GM15510 (cell line): ENCODE data around the gene AADACL2.

Source experiments
- POLR2A ChIP-seq: IDR thresholded peaks from 3 replicates; pipeline ENCODE4 v1.6.1; 2011; ENCODE audit warnings: borderline replicate concordance; ENCODE audit not compliant: insufficient read length; ENCODE audit errors: extremely low read depth

The AADACL2 gene, protein sequence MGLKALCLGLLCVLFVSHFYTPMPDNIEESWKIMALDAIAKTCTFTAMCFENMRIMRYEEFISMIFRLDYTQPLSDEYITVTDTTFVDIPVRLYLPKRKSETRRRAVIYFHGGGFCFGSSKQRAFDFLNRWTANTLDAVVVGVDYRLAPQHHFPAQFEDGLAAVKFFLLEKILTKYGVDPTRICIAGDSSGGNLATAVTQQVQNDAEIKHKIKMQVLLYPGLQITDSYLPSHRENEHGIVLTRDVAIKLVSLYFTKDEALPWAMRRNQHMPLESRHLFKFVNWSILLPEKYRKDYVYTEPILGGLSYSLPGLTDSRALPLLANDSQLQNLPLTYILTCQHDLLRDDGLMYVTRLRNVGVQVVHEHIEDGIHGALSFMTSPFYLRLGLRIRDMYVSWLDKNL

DNA sequence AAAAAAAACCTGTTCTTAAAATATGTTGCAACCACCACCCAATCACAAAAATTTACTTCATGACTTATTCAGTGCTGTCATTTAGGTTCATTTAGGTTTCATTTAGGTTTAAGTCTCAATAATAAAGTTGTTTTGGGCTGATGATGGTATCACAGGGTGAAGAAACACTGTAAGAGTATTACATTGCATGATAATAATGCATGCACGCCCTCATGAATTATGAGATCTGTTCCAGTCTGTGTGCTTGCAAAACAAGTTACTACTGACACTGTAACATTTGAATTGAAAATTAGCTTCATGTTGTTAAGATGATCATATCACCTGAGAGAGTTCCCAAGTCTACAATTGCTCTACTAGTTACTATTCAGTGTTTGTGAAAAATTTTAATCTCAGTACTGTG, at the start of gene AADACL2:
Gene AADACL2 (plus strand): TSS at position 315 of the 400 bp plus-strand sequence. CDS start 109 bp downstream, outside the sequence.
- no peak for TF ChIP-seq POLR2A

DNA sequence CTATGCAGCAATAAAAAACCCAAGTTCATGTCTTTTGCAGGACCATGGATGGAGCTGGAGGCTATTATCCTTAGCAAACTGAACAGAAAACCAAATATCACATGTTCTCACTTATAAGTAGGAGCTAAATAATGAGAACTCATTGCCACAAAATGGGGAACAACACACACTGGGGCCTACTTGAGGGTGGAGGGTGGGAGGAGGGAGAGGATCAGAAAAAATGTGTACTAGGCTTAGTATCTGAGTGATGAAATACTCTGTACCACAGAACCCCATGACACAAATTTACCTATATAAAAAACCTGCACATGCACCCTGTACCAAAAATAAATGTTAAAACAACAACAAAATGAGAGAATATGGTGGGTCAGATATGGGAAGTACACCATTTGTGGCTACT, 49.6 kb upstream of the AADACL2 start:
- TF ChIP-seq POLR2A: no peak

DNA sequence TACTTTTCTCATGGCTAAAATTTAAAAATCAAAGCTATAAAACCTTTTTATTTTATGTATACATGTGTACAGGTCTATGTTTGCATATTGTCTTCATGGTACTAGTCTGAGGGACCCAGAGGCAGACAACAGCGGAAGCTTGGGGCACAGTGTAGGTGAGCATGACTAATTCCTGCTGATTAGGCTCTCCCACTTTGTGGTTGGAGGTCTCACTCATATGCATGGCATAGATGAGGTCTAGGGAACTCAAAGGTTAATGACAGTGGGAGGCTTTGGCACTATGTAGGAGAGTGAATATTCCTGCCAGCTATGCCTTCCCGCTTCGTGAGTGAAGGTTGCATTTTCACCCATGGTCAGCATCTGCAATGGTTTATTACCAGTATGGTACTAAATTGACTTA, 47.5 kb upstream of the AADACL2 start:
- TF ChIP-seq POLR2A: no peak

DNA sequence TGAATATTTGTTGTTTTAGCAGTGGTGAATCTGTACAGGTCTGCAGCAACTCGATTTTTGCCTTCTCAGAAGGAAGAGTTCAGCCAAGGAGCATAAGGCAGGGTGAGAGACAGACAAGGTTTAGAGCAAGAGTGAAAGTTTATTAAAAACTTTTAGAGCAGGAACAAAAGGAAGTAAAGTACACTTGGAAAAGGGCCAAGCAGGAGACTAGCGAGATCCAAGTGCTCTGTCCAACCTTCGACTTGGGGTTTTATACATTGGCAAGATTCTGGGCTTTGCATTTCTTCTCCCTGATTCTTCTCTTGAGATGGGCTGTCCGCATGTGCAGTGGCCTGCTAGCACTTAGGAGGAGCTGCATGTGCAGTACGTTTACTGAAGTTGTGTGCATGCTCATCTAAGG, 46.7 kb upstream of the AADACL2 start:
- TF ChIP-seq POLR2A: no peak

DNA sequence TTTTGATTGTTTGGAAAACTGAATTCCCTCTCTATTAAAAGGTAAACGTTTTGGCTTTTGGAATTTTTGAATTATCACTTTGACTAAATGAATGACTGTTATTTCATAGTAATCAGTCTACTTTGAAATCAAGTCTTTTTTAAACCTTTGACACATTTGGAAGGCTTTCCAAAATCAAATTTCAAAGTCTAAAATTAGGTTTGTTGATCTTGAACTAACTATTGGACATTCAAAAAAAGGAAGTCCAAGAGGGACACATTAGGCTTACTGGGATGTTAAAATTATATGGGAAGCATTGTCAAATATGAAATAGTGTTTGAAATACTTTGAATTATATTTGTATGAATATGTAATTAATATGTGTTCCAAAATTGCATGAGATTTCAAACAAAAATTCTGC, 45.2 kb upstream of the AADACL2 start:
- no peak for TF ChIP-seq POLR2A

DNA sequence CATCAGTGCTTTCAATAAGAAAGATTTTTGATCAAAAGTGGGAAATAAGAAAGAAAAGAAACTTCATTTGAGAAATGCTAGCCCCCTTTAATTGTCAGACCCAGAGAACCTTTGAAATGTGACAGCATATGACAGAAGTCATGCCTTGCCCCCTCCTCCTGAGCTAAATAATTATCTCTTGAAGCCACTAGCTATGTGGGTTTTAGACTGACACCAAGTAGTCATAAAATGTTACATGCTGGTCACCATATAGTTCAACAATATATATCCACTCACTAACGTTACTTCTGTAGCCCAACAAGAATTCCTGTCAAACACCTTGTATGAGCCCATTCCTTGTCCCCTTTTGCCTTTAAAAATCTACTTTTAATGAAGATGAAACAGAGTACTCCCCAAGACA, 43.1 kb upstream of the AADACL2 start:
- no peak for TF ChIP-seq POLR2A

DNA sequence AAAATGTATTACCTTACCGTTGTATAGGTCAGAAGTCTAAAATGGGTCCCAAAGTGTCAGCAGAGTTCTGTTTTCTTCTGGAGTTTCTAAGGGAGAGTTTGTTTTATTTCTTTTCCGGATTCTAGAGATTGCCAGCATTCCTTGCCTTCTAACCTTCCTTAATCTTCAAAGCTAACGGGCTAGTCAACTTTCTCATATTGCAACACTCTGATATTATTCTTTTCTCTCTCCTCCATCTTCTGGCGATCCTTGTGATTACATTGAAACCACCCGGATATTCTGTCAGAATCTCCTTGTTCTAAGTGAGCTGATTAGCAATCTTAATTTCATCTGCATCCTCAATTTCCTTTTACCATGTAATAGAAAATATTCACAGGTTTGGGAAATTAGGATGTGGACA, 36.2 kb upstream of the AADACL2 start:
- TF ChIP-seq POLR2A: no peak

DNA sequence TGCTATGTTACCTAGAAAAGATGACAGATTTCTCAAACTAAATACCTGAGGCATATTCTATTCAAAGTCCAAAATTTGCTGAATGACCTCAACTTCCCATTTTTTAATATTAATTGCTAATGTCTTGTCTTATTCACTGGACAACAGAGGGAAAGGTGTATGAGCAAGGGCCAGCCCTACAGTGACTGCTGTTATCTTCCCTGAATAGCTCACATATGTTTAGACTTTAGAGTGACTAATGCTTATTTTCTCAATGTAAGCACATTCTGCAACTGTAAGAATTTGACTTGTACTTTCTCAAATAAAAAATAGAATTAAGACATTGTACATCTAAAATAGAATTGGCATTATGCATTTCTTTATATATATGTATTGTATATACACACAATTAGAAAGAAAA, 26.5 kb upstream of the AADACL2 start:
- no peak for TF ChIP-seq POLR2A

DNA sequence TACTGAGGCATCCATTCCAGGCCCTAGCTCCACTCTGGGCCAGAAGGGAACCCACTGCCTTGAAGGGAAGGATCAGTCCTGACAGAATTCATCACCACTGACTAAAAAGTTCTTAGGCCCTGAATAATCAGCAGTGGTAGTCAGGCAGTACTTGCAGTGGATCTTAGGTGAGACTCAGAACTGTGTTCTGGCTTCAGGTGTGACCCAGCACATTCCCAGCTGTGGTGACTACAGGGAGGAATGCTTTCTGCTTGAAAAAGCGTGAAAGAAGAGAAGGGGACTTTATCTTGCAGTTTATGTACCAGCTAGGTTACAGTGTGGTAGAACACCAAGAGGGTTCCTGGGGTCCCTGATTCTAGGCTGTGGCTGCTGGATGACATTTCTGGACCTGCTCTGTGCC, 24.9 kb upstream of the AADACL2 start:
- TF ChIP-seq POLR2A: no peak

DNA sequence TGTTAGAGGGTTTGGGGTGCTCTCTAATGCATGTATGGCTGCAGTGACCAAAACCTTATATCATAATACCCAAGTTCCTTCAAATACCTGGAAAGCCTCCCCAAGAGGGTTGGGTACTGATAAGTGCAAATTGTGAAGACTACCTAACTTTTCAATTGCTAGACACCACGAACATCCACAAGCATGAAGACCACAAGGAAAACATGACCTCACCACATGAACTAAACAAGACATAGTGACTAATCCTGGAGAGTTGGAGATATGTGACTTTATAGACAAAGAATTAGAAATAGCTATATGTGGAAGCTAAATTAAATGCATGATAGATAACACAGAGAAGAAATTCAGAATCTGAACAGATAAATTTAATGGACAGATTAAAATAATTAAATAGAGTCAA, 23.9 kb upstream of the AADACL2 start:
- TF ChIP-seq POLR2A: no peak

DNA sequence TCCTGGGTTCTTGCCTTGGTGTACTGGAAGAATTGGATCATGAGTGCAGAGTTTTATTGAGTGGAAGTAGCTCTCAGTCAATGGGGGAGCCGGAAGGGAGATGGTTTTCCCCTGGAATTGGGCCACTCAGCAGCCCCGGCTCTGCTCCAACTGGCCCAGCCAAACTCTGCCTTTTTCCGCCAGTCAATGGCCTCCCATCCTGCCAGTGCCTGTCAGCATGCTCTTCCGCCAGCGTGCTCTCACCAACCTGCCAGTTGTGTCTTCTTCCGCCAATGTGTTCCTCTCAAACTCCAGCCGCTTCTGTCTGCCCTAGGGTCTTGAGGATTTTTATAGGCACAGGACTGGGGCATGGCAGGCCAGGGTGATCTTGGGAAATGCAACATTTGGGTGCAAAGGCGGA, 12.4 kb upstream of the AADACL2 start:
- no peak for TF ChIP-seq POLR2A

DNA sequence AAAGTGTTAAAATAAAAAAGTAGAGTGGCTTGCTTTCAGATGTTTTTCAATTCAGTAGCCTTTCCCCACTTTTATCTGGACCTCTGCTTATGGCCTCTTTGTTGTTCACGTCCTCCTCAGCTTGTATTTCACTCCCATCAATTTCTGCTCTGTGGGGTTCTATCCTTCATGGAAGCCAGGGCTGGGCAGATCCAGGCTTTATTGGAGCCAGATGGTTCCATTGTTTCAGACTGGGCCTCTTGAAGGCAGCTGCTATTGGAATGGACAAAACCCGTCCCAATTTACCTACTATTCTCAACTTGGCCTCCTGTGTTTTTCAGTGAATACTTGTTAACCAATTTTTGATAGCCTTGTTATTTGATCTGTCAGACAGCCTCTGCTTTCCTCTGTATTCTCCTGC, 10.9 kb upstream of the AADACL2 start:
- no peak for TF ChIP-seq POLR2A

DNA sequence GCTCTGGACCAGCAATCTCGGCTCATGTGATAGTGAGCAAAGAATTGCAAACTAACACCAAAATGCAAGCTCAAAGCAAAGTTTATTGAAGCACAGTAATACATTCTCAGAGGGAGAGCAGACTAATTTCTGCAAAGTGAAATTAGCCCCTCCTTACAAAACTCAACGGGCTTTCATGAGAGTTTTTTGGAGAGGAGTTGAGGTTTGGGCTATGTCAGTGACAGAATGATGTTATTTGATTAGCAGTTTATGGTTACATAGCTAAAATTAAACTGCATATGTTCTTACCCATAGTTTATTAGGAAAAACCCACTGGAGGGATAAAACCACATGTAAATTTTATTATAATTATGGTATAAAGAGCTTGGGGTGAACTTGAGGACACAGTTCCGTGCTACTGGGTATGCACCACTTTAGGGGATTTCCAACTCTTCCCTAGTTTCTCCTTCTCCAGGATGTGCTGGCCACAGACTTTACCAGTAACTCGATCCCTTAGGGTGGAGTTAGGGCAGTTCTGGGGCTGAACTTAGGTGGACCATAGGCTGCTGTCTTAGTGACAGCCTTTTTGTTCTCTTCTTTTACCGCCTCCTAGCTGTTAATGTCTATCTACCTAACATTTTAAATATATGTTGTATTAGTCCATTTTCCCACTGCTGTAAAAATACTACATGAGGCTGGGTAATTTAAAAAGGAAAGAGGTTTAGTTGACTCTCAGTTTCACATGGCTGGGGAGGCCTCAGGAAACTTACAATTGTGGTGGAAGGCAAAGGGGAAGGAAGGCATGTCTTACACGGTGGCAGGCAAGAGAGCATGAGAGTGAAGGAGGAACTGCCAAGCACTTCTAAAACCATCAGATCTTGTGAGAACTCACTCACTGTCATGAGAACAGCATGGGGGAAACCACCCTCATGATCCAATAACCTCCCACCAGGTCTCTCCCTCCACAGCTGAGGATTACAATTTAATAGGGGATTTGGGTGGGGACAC, 8.9 kb upstream of the AADACL2 start:
- TF ChIP-seq POLR2A: no peak

DNA sequence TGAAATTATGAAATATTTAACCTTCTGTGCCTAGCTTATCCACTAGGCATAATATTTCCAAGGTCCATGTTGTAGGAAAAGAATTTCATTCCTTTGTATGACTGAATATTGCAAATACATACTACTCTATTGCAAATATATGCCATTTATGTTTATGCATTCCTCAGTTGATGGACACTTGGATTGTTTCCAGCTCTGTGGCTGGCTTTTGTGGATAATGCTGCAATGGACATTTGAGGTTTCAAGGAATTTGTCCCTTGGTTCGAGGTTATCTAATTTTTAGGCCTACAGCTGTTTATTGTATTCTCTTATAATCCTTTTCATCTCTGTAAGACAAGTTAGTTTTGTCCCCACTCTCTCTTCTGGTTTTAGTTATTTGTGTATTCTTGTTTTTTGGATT, 7.7 kb upstream of the AADACL2 start:
- no peak for TF ChIP-seq POLR2A

DNA sequence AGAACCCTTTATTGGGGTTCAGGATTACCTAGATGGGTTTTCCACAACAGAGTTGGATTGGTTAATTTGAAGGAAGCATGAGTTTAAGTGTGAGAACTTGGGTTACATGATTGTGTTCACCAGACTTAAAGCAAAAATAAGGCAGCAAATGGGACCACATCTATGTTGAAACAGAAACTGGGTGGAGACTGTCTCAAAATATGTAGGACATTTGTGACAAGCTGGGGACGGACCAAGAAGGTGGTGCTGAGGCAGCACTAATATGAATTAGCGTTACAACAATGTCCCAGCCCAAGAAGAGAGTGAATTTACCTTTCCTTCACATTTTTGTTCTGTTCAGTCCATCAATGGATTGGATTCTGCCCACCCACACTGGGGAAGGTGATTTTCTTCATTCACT, 866 bp upstream of the AADACL2 start:
- TF ChIP-seq POLR2A: no peak

DNA sequence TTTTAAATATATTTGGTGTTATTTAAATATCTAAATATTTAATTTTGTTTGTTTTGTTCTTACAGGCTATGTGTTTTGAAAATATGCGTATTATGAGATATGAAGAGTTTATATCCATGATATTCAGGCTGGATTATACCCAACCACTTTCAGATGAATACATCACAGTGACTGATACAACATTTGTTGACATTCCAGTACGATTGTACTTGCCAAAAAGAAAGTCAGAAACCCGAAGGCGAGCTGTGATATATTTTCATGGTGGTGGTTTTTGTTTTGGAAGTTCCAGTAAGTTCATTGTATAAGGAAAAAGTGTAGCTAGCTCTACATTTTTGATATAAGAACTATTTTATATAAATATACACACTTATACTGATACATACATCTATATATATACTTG, 6.9 kb downstream of the AADACL2 start:
- TF ChIP-seq POLR2A: no peak

DNA sequence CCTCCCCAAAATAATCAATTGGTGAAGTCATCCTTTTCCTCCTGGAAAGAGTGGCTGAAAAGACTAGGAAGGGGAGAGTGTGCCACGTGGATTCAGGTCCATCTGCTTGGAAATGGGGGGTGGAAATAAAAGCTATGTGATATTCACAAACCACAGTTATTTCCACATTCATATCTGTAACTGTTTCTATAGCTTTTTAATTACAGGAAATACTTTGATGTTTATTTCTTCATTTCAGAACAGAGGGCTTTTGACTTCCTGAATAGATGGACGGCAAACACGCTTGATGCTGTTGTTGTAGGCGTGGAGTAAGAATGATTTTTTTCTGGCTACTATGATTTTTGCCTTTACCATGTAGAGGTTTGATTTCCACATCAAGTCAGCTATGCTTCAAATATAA, 10.1 kb downstream of the AADACL2 start:
- TF ChIP-seq POLR2A: no peak

DNA sequence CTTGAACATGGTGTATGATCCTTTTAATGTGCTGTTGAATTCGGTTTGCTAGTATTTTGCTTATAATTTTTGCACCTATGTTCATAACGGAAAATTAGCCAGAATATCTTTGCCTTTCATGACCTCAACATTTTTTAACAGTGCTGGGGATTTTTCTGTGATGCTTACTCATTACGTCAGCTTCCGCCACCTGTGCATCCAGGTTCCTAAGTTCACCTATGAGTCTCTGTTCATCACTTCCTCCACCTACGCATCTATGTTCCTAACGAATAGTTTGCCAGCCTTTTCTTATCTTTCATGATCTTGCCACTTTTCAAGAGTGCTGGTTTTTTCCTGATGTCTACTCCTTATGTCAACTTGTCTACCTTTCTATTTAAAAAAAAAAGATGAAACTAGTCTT, 16.5 kb downstream of the AADACL2 start:
- TF ChIP-seq POLR2A: no peak
